Measurements from ENCODE around the gene KRTAP20-4.

DNA sequence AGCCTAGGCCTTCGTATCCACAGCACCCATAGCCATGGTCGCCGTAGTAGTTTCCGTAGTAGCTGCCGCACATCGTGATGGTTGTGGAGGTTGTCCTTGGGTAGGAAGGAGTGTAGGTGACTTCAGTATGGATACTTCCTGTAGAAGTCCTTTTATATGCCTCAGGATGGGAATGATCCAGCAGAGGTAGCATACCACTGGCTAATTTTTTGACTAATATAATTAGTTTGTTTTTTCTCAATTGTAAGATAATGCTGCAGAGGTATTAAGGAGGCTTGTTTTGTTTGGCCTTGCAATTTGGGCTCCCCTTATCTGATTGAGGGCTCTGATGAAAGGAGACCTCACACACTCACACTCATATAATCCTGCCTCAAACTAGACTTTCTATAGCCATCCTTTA, 21.6 kb upstream of the KRTAP20-4 start, which contains the start of gene KRTAP6-2:
- TF ChIP-seq, protein P1, sequence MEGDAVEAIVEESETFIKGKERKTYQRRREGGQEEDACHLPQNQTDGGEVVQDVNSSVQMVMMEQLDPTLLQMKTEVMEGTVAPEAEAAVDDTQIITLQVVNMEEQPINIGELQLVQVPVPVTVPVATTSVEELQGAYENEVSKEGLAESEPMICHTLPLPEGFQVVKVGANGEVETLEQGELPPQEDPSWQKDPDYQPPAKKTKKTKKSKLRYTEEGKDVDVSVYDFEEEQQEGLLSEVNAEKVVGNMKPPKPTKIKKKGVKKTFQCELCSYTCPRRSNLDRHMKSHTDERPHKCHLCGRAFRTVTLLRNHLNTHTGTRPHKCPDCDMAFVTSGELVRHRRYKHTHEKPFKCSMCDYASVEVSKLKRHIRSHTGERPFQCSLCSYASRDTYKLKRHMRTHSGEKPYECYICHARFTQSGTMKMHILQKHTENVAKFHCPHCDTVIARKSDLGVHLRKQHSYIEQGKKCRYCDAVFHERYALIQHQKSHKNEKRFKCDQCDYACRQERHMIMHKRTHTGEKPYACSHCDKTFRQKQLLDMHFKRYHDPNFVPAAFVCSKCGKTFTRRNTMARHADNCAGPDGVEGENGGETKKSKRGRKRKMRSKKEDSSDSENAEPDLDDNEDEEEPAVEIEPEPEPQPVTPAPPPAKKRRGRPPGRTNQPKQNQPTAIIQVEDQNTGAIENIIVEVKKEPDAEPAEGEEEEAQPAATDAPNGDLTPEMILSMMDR (IDR thresholded peaks at IDR 0.05), result no peak
- TF ChIP-seq EZH2phosphoT487 (IDR thresholded peaks at IDR 0.05), result no peak

All from neural progenitor cell (in vitro differentiated cells).